Measurements from ENCODE around the gene ZFAND4. TPM values are rescaled to one million over a fixed set of nuclear protein-coding genes. Genes with fewer than 3 reads are reported as not detected.
A peak's percentile ranks its signal among the peaks of the same experiment; 100 is the strongest.

ZFAND4 gene
- total and polyA plus RNA-seq, 8 donors, result 11.9 to 15.8 (median 13.9) TPM

- ATAC-seq (no peak), DNase-seq (no peak)
- no peak overlapping the region for H3K27ac ChIP-seq
- H3K4me3 ChIP-seq, result no peak overlapping the region
- TF ChIP-seq CTCF (IDR thresholded peaks at IDR 0.05), result no peak
- no peaks in the 10 kb centered on the region for H3K27me3 ChIP-seq
- intact Hi-C loops (cut with DNase I), result no loop called here
- no peaks in the 10 kb centered on the region for H3K9me3 ChIP-seq
- no peaks in the 10 kb centered on the region for H3K4me1 ChIP-seq
- H3K36me3 ChIP-seq, result peaks cover 0 to 37% of the 10 kb centered on the region in 2 donors
Measured at GRCh38 chr10:45644527-45644926, 28.0 kb downstream of the ZFAND4 start.

- no peak for ATAC-seq
Measured at GRCh38 chr10:45640941-45641340, 31.6 kb downstream of the ZFAND4 start.

GRCh38 chr10:45640049-45640448, 32.5 kb downstream of the ZFAND4 start:
- intact Hi-C loops (cut with DNase I), result no loop called here
- Histone ChIP-seq H3K9me3 (no peaks in the 10 kb centered on the region), H3K36me3 (peaks cover 0 to 30% of the 10 kb centered on the region in 2 donors), H3K4me1 (no peaks in the 10 kb centered on the region), H3K4me3 (no peak overlapping the region), H3K27ac (no peak overlapping the region), H3K27me3 (no peaks in the 10 kb centered on the region)
- ATAC-seq (no peak), DNase-seq (no peak)
- TF ChIP-seq CTCF (IDR thresholded peaks at IDR 0.05), result no peak

More at GRCh38 chr10:45640941-45641340, 31.6 kb downstream of the ZFAND4 start:
- no peaks in the 10 kb centered on the region for H3K9me3 ChIP-seq
- TF ChIP-seq CTCF (IDR thresholded peaks at IDR 0.05), result no peak
- H3K27ac ChIP-seq, result no peak overlapping the region
- intact Hi-C loops (cut with DNase I), result no loop called here
- no peaks in the 10 kb centered on the region for H3K4me1 ChIP-seq
- no peak overlapping the region for H3K4me3 ChIP-seq
- H3K36me3 ChIP-seq, result peaks cover 0 to 30% of the 10 kb centered on the region in 2 donors
- no peaks in the 10 kb centered on the region for H3K27me3 ChIP-seq
- DNase-seq, result no peak

GRCh38 chr10:45627412-45628048, 45.0 kb downstream of the ZFAND4 start:
- no peak for ATAC-seq

GRCh38 chr10:45625879-45626278, 46.7 kb downstream of the ZFAND4 start:
- no peak for DNase-seq

More at GRCh38 chr10:45627412-45628048, 45.0 kb downstream of the ZFAND4 start:
- H3K27ac ChIP-seq, result no peak overlapping the region
- no peaks in the 10 kb centered on the region for H3K27me3 ChIP-seq
- intact Hi-C loops (cut with DNase I), result no loop called here
- no peaks in the 10 kb centered on the region for H3K4me1 ChIP-seq
- peaks cover 0 to 12% of the 10 kb centered on the region in 2 donors for H3K36me3 ChIP-seq
- DNase-seq, result peak in 1 of 4 donors; percentile 1
- H3K9me3 ChIP-seq, result no peaks in the 10 kb centered on the region
- no peak for TF ChIP-seq CTCF (IDR thresholded peaks at IDR 0.05)
- no peak overlapping the region for H3K4me3 ChIP-seq

More at GRCh38 chr10:45625879-45626278, 46.7 kb downstream of the ZFAND4 start:
- no peaks in the 10 kb centered on the region for H3K9me3 ChIP-seq
- no peaks in the 10 kb centered on the region for H3K27me3 ChIP-seq
- H3K4me1 ChIP-seq, result no peaks in the 10 kb centered on the region
- intact Hi-C loops (cut with DNase I), result no loop called here
- TF ChIP-seq CTCF (IDR thresholded peaks at IDR 0.05), result no peak
- no peak for ATAC-seq
- H3K4me3 ChIP-seq, result no peak overlapping the region
- H3K27ac ChIP-seq, result no peak overlapping the region
- H3K36me3 ChIP-seq, result peaks cover 0 to 12% of the 10 kb centered on the region in 2 donors
